GM19395 (cell line): ENCODE results near the gene PEX26.
"Not testable (repeated sequence)": the region's sequence is repeated elsewhere in the genome, so short reads cannot be mapped to it uniquely, and the experiment has no call there.

Experiments used
- ATAC-seq: cut with Tn5 transposase; IDR thresholded peaks from one replicate; pipeline ENCODE4 v1.9.1; 2021; ENCODE audit warnings: mild to moderate bottlenecking, moderate library complexity; ENCODE audit not compliant: unreplicated experiment

Gene PEX26

GRCh38 chr22:18077639-18078328, at the start of gene PEX26:
Gene PEX26, plus strand, starts transcription at chr22:18077990. Its CDS starts 387 bp downstream, at chr22:18078377.
- ATAC-seq: peak; percentile 93

GRCh38 chr22:18028817-18029527, 48.8 kb upstream of the PEX26 start:
- ATAC-seq: no peak

GRCh38 chr22:18029686-18030267, 48.0 kb upstream of the PEX26 start:
- no peak for ATAC-seq

GRCh38 chr22:18031695-18032454, 45.9 kb upstream of the PEX26 start:
- ATAC-seq: no peak

DNA sequence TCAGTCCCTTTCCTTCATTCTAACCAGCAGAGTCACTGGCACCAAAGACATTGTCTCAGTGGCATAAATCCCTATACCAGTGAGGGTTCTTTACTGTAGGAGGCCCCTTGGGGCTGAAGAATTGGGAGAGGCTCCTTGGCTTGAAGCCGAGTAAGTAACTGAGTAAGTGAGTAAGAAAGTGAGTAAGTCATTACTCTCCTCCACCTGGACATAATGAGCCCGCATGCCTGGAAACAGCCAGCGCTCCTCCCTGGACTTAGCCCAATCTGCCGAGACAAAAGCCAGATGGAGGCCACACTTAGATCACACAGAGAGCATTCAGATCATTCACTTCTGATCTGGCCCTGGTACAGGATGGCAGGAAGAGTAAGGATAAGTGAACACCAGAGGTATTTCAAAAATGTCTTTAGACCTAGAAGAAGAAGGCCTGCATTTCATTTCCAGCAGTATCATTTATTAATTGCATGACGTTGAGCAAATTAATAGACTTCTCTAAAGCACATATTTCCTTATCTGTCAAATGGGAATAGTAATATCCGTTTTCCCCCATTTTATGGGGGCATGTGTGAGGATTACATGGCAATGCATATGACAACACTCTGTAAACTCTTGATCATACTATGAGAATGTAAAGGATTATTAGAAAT, 45.2 kb upstream of the PEX26 start:
- no peak for ATAC-seq

DNA sequence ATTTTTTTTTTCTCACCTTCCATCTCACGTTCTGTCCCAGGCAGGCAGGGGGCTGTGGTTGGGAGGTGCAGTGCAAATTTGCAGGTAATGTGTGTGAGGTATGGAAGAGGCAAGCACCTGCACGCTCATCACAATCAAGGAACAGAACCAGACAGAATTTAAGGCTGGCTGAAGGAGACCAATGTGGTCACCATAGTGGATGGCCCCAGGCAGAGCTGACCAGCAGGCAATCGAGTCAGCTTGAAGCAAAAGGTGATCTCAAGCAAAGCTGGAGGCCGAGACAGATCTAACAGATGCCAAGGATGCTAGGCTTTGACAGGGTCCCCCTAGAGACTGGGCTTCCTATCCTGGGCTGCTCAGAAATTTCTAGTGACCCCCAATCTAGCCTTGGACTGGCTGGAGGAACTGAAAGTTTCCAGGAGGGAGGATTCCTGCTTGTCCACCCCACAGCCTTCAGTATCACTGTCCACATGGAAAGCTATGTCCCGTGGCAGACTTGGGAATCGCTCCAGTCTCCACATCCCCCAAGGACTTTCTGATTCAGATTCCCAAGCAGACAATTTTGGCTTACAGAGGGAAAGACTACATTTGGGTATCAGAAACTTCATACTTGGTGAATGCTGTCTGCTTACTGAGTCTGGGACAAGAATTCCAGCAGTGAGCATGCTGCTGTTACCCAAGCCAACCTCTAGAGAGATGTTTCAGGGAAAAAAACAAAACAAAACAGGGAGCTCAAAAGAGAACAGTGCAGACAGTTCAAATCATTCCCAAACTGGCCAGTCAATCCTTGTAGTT, 44.4 kb upstream of the PEX26 start:
- no peak for ATAC-seq

GRCh38 chr22:18034076-18034475, 43.7 kb upstream of the PEX26 start:
- no peak for ATAC-seq

GRCh38 chr22:18035751-18036150, 42.0 kb upstream of the PEX26 start:
- no peak for ATAC-seq

- ATAC-seq: not testable (repeated sequence)
Observed at GRCh38 chr22:18040898-18041297, 36.9 kb upstream of the PEX26 start.

DNA sequence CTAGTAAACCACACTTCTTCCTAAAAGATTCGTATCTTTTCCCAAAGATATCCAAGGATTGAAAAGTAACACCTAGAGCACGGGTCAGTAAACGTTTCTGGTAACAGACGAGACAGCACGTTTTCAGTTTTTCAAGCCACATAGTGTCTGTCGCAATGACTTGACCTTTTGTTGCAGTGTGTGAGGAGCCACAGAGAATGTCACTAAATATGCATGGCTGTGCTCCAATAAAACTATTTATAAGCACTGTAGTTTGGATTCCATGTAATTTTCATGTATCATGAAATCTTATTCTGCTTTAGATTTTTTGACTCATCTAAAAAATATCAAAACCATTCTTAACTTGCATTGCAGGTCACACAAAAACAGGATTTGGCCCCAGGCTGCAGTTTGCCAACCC, 35.1 kb upstream of the PEX26 start:
- no peak for ATAC-seq

DNA sequence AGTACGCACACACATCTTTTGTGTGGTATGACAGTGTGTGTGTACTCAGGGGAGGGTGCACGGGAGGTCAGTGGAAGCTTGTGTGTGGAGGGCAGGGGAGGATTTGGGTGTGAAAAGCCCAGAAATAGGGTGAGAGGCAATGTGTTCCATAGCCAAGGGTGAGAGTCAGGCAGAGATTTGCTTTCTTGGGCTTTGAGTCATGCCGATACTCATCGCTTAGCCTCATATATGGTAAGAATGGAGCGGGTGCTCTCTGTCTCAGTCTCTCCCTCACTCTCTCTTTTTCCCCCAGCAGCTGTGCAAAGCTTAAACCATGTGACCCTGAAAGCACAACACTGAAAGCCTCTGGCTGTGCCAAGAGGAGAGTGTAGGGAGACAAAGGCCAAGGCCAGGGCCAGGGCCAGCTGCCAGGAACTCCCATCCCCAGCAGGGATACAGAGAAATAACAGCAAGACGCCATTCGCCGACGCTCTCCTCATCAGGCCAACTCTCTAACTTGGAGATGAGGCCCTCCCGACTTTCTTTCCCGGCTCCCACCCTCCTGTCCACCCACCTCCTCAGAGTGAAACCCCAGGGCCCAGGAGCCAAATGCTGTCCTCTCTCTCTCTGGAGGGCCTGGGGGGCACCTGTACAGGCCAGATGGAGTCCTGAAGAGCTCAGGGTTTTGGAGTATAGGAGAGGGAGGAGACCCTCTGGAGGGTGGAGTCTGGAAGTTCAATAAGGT, 33.1 kb upstream of the PEX26 start:
- ATAC-seq: no peak

DNA sequence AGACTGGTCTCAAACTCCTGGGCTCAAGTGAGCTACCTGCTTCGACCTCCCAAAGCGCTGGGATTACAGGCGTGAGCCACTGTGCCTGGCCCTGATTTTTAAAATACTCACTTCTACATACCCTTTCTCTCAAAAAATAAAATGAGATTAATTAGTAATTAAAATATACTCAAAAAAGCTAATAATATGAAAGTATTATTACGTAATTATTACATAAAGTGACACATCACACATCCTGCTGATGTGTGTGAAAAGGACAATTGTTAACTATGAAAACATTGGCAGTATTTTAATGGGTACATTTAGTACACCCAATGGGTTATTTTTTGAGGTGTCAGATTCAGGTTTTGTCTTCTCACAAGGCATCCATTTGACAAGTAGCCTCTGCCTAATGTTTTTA, 32.0 kb upstream of the PEX26 start:
- ATAC-seq: no peak

DNA sequence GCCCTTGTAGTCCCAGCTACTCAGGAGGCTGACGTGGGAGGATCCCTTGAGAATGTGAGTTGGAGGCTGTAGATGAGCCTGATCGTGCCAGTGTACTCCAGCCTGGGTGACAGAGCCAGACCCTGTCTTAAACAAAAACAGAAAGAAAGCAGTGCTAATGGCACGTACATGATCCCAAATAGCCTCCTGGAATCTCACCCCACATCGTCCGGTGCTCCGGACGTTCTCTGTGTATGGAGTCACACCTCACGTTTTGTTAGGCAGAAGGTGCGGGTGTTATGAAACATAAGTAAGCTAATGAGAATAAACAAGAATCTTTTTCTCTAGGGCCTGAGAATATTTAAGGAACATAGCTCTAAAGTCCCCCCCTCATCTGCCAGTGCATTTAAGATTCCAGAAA, 29.7 kb upstream of the PEX26 start:
- no peak for ATAC-seq

DNA sequence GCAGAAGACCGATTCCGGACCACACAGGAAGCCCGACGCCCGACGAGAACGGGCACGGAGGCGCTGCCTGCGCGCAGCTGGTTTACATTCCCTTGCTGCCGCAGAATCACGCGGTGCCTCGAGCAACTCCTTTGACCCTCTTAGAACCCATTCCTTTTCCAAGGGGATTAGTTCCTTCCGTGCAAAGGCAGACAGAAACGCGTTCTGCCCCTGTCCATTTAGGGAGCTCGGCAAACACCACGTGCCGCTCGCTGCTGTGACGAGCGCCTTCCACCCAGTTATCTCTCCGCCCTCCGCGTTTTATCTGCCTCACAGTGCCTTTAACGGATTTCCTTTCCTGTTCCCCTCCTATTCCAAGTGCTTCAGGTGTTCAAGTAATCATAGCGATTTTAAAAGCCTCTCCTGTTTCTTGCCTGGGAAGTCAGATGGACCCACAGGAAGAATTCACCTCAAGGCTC, 29.3 kb upstream of the PEX26 start:
- no peak for ATAC-seq

DNA sequence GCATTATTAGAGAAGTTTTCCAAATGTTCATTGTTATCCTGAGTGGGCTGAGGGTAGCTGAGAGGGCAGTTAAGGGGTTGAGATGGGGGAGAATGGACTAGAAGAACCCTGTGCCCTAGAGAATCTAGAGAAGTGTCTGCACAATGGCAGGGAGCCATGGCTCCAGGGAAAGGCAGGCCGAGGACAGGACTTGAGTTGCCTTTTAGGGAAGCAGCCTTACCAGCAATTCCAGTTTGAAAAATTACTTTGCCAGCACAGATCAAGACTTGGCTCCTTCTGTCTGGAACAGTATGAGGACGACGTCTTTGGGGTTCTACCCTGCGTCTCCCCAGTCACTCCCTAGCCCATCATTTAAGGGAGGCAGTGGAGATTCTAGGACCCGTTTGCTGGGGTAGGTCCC, 27.7 kb upstream of the PEX26 start:
- ATAC-seq: no peak

GRCh38 chr22:18051113-18051512, 26.7 kb upstream of the PEX26 start:
- not testable (repeated sequence) for ATAC-seq

- ATAC-seq: not testable (repeated sequence)
Observed at GRCh38 chr22:18053216-18053946, 24.4 kb upstream of the PEX26 start.

GRCh38 chr22:18055619-18056160, 22.1 kb upstream of the PEX26 start:
- ATAC-seq: no peak
